UCSD-AML1 (cell line): ENCODE data around the gene PSTK.

ENCODE experiments used
- DNase-seq: peaks from one replicate; lab custom pipeline; 2025; ENCODE audit not compliant: unreplicated experiment; lab: John Stamatoyannopoulos, UW

Gene PSTK

DNA sequence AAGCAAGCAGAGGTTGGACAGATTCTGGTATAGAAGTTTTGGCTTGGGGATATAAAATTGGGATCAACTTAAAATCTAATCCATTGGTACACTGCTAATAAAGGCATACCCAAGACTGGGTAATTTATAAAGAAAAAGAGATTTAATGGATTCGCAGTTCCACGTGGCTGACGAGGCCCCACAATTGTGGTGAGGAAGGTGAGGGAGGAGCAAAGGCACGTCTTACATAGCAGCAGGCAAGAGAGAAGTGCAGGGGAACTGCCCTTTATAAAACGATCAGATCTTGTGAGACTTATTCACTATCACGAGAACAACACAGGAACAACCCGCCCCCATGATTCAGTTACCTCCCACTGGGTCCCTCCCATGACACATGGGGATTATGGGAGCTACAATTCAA, 38.3 kb downstream of the PSTK start:
- DNase-seq: no peak

DNA sequence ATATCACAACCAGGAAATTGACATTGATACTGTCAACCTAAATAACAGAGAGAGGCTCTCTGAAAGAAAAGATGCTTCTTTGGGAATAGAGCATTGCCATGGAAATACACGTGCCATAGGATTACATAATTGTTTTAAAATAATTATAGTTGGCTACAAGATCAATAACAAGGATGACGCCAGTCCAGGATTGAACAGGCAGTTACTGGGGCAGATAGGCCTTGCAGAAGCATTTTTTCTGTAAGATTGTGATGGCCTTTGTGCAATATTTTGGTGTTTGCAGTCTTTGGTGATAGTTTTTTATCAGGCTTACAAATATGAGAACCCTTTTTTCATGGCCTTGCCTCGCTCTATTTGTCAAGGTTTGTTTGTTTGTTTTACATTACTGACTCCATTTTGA, 39.1 kb downstream of the PSTK start:
- no peak for DNase-seq

DNA sequence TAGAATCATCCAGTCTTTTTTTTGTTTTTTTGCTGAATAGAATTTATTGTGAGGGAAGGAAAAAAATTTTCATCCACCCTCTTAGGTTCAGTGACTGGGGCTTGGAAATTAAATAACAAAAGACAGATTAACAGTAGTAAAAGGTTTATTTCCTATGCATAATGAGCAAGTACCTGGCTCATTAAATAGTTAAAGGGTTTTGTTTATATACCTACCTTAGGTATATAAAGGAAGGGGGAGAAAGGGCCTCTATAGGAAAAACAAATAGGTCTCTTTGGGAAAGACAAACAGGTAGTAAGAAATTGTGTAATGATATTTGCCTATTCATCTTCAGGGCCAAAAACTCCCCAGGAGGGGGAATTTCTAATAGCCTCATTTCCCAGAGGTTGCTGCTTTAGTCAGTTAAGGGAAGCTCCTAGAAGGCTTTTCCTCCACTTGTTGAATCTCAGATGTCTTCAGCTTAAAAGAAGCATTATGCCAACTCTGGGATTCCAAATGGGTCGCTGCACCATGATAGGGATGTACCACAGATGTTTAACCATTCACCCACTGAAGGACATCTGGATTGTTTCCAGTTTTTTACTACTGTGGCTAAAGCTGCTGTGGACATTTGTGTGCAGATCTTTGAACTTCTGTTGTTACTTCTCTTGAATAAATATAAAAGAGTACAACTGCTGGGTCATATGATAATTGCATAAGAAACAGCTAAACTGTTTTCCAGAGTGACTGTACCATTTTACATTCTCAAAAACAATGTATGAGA, 39.9 kb downstream of the PSTK start:
- DNase-seq: no peak

DNA sequence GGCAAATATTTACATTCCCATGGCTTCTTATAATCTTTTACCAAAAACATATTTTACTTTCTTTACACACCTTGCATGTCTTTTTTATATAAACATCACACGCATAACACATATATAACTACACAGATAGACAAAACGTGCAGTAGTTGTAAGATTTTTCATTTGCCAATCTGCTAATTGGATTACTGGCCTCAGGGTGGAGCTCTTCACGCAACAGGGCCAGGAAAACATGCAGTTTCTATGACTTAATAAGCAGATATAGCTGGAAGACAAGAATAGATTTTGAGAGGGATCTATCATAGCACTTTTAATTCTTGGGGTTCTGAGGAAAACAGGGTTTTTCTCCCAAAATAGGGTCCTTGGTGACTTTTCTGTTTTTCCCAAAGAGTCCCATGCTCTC, 41.3 kb downstream of the PSTK start:
- DNase-seq: no peak

DNA sequence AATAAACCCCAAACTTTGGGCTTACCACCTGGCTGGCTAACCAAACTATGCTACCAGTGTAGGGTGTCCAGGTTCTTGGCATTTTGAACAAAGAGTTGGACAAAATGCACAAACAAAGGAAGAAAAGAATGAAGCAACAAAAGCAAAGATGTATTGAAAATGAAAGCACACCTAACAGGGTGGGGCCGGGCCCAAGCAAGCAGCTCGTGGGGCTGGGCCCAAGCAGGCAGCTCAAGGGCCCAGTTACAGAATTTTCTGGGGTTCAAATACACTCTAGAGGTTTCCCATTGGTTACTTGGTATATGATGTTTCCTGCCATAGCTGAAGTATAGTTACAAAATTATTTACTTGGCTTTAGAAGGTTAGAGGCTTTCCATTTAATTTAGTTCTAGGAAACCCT, 44.3 kb downstream of the PSTK start:
- DNase-seq: no peak

DNA sequence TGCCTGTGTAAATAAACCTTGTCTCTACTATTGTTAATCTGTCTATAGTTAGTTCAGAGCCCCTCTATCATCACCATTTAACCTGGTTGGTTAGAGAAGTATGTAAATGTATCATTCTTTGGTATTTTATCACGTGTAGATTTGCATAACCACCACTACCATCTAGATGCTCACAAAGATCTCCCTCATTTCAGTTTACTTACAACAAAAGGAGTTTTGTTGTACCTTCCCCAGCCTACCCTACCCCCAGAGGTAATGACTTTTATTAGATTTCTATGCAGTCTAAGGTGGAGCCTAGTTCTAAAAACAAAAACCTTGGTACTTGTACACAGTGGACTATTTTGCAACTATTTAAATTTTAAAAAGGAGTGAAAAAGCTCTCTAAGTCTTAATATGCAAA, 46.1 kb downstream of the PSTK start:
- no peak for DNase-seq

DNA sequence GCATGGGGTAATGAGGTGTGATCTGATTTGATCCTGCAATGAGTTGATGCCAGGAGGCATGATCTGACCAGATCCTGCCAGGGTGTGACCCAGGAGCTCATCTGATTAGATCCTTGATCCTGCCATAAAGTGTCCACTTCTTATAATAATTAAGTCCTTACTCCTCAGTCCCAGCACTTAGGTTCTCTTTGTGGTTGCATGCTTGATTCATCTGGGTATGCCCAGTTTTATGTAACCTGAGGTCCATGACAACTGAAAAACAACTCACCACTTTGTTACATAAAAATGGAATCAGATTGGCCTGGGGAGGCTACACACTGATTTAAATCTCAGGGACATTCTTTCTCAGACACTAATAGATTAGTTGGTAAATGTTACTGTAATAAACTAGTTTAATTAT, 47.7 kb downstream of the PSTK start:
- DNase-seq: no peak

DNA sequence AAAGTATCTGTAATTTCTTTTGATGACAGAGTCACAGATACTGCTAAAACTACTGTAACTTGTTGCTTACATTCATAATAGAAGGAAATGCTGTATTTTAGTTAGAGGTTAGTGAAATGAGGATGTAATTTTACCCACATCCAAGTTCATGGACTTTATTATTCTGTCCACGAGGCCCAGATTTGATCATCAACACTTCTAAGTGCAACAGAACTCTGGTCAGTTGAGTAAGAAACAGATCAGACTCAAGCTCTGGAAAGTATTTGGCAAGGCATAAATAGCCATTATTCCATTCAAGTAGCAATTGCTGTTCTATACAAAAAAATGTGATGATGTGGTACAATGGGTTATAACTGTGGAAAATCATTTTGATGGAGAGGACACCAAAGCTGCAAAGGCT, 50.9 kb downstream of the PSTK start:
- no peak for DNase-seq

DNA sequence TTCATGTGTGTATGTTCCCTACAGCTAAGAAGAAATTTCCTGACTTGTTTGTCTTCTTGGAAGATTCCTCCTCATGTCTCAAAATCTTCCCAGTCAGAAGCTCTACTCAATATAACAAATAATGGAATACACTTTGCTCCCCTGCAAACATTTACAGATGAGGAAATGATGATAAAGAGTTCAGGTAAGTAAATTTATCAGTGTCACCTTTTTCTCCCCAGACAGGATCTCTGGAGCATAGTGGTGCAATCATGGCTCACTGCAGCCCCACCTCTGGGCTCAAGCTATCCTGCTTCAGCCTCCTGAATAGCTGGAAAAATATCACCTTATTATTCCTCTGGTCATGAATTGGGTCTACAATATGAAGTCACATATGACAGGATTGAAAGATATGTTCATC, 54.1 kb downstream of the PSTK start:
- no peak for DNase-seq

DNA sequence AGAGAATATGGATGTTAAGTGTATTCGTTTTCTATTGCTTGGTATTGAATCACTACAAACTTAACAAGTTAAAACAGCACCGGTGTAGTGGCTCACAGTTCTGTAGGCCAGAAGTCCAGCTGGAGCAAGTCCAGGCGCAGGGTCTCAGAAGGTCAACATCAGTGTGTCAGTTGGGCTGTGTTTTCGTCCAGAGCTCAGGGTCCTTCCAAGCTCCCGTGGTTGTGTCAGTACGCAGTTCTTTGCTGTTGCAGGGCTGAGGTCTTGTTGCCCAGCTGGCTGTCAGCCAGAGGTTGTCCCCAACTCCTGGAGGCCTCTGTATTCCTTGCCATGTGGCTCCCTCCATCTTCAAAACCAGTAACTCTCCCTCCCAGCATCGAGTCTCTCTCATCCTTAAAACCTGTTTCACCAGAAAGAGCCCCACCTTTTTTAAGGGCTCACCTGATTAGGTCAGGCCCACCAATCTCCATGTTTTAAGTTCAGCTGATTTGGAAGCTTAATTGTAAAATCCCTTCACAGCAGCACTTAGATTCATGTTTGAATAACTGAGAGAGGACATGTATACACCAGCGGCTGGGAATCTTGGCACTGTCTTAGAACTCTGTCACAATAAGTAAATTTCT, 55.4 kb downstream of the PSTK start:
- no peak for DNase-seq

DNA sequence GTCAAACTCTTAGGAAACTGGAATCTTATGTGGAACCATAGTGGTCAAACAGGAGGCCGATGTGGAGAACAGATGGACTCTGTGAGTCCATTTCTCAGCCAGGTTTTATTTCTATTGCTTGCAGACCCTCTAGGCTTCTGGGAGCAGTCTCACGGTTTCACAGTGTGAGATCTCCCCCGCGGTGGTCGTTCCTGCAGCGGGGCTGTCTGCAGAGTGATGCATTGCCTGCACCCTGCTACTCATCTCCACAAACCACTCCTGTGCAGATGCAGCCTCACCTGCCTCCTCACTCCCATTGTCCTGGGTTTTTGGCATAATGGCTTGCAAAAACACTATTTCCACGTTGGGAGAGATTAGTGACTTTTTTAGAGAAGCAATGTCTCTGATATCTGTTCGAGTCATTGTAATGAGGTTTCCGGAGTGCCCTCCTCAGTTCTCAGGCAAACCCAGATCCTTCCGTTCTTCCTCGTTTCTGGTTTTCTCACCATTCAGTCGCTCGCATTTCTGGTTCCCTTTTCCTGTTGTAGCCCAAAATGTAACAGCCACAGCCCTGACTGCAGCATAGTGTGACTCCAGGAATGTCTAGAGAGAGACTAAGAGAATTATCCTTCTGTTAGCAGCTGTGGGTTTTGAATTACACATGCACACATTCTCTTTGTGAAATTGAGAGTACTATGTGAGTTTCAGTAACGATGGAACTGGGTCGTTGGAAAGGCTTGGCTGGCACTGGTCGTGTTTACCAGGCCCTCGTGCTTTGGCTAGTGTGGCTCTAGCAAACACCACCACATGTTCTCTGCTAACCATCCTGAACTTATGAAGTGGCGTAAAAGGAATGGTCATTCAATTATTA, 58.8 kb downstream of the PSTK start:
- peak; percentile 43 for DNase-seq

DNA sequence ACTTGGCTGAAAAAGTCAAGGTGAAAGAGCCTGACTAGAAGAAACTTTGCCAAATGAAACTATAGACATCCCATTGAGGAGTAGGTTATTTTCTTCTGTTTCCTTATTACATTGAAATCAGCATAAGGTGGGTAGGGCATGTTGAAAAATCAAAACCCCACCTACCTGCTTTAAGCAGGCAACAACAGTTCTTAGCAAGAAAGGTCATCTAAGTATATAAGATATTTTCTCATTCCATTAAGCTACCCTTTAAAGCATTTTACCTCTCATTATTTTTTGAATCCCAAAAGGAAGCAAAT, 59.4 kb downstream of the PSTK start:
- no peak for DNase-seq
